Measurements from ENCODE around the gene PLEKHA7. TPM values are rescaled to one million over a fixed set of nuclear protein-coding genes. Genes with fewer than 3 reads are reported as not detected.

The PLEKHA7 gene
- total and polyA plus RNA-seq, 2 of the 8 experiments (the other 6 are each of a cell fraction or from before 2014, with no cell fraction given), result 11.4 to 25.6 TPM

DNA sequence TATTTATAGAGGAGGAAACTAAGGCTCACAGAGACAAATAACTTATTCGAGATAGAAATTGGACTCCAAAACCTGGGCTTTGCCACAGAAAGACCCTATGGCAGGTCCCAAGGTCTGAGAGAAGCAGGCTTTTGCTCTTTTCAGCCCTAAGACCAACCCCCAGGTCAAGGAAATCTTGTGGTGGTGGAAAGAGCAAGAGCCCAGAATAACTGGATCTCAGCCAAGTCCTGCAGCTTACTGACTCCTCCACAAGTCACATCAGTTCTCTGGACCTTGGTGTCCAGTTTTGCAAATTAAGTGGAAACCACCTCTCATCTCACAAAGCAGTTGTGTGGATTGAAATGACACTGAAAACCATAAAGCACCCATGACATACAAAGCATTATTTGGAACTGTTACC lies 153.6 kb downstream of the PLEKHA7 start:
- no peaks in the 10 kb centered on the region for H3K79me1 ChIP-seq (ENCODE audit: low read depth, low read length)
- no peak overlapping the region for H3K27ac ChIP-seq (ENCODE audit: low read depth, low read length)
- H3K79me2 ChIP-seq (ENCODE audit: control insufficient read depth in 1 of 2, insufficient read depth in 2 of 2, low read length in 2 of 2), result no peaks in the 10 kb centered on the region
- no peak overlapping the region for H3K18ac ChIP-seq (ENCODE audit: extremely low read depth, low read length)
- FAIRE-seq (no peak), DNase-seq (ENCODE audit: low read depth in 1 of 2, low spot score in 2 of 2) (no peak)
- H4K91ac ChIP-seq (replicated peaks; ENCODE audit: insufficient read length, low read length), result no peak overlapping the region
- no peak overlapping the region for H4K5ac ChIP-seq (ENCODE audit: insufficient read length, low read depth, low read length)
- POLR2A ChIA-PET (ENCODE audit: partially characterized antibody), result no interaction called here
- no peaks in the 10 kb centered on the region for H3K9me3 ChIP-seq (ENCODE audit: insufficient read depth in 2 of 2, low read depth in 1 of 2, low read length in 1 of 2)
- no peak overlapping the region for H3K4me3 ChIP-seq (ENCODE audit: extremely low read depth in 1 of 4, insufficient read depth in 2 of 4, low read depth in 3 of 4, low read length in 4 of 4)
- no peak overlapping the region for H3K9ac ChIP-seq (replicated peaks in 1 of 4; ENCODE audit: extremely low read depth in 1 of 4, low read depth in 3 of 4, low read length in 3 of 4)
- no peaks in the 10 kb centered on the region; a peak in 1 of 8 replicates for H3K36me3 ChIP-seq (ENCODE audit: control insufficient read depth in 2 of 4, insufficient read depth in 4 of 4, low read length in 3 of 4)
- WGBS, 2 experiments (ENCODE audit: extremely low coverage in 1 of 2, insufficient coverage in 1 of 2, insufficient read length in 1 of 2, insufficient replicate concordance in 2 of 2, low coverage in 1 of 2, low lambda C conversion rate in 2 of 2, missing lambda C conversion rate in 1 of 2), result 84% methylated on average over 1 of the region's 1 CpG; no CpG with 5 or more reads in 1 of the 2 experiments
- no peak overlapping the region for H3K56ac ChIP-seq (replicated peaks; ENCODE audit: insufficient read length, low read depth, low read length)
- H3K4ac ChIP-seq (replicated peaks; ENCODE audit: insufficient read length, low read depth, low read length), result no peak overlapping the region
- H4K8ac ChIP-seq (ENCODE audit: extremely low read depth, insufficient read depth, low read length), result no peak overlapping the region
- no peaks in the 10 kb centered on the region for H4K20me1 ChIP-seq (replicated peaks in 1 of 2; ENCODE audit: control insufficient read depth in 1 of 2, insufficient read depth in 2 of 2, low read length in 2 of 2)
- H2BK5ac ChIP-seq (ENCODE audit: low read depth, low read length), result no peak overlapping the region
- CTCF ChIA-PET (ENCODE audit: partially characterized antibody), result interaction anchor here (0.8 to 2.6 kb wide), 6 partner anchors 9 to 203 kb away, joined by 3 to 10 read pairs (median 4); no protein-coding TSS in a partner anchor
- TF ChIP-seq SIX5 (IDR thresholded peaks at IDR 0.05; ENCODE audit: low read depth, low read length), result no peak
- TF ChIP-seq GABPA (IDR thresholded peaks at IDR 0.05; ENCODE audit: borderline replicate concordance, insufficient read depth, low read length), result no peak
- no peak for TF ChIP-seq BACH1 (IDR thresholded peaks at IDR 0.05; ENCODE audit: low read length)
- TF ChIP-seq RAD21 (IDR thresholded peaks at IDR 0.05 in 1 of 2, conservative IDR thresholded peaks at IDR 0.05 in 1 of 2; ENCODE audit: low read depth in 2 of 2, low read length in 2 of 2), result no peak
- TF ChIP-seq SP4 (IDR thresholded peaks at IDR 0.05; ENCODE audit: low read length), result no peak
- no peak for TF ChIP-seq CHD2 (IDR thresholded peaks at IDR 0.05; ENCODE audit: low read length)
- no peak for TF ChIP-seq HDAC2 (IDR thresholded peaks at IDR 0.05; ENCODE audit: borderline replicate concordance in 1 of 2, low read depth in 2 of 2, low read length in 2 of 2)
- TF ChIP-seq ZNF274 (IDR thresholded peaks at IDR 0.05; ENCODE audit: borderline replicate concordance, extremely low read depth, low read length), result no peak
- no peak for TF ChIP-seq SP1 (IDR thresholded peaks at IDR 0.05; ENCODE audit: low read depth, low read length)
- TF ChIP-seq KDM1A (IDR thresholded peaks at IDR 0.05; ENCODE audit: borderline replicate concordance, low read length), result no peak
- no peak for TF ChIP-seq GTF2F1 (IDR thresholded peaks at IDR 0.05; ENCODE audit: borderline replicate concordance, low read depth, low read length)
- TF ChIP-seq CREB1 (IDR thresholded peaks at IDR 0.05), result no peak
- no peak for TF ChIP-seq EZH2 (IDR thresholded peaks at IDR 0.05; ENCODE audit: low read depth, low read length, severe bottlenecking)
- TF ChIP-seq KDM4A (IDR thresholded peaks at IDR 0.05; ENCODE audit: low read depth, low read length, severe bottlenecking), result no peak
- no peak overlapping the region for H3K14ac ChIP-seq (ENCODE audit: insufficient read length)
- H3K4me1 ChIP-seq (replicated peaks in 1 of 4; ENCODE audit: control insufficient read depth in 3 of 4, insufficient read depth in 4 of 4, low read length in 3 of 4), result peaks cover 0 to 4% (median 0%) of the 10 kb centered on the region in 4 experiments; a peak in 1 of 7 replicates
- no peak overlapping the region for H3K4me2 ChIP-seq (ENCODE audit: insufficient read depth in 1 of 2, low read depth in 2 of 2, low read length in 2 of 2)
- H2AK5ac ChIP-seq (ENCODE audit: low read depth, low read length), result no peak overlapping the region
- H3K27me3 ChIP-seq (replicated peaks in 1 of 4; ENCODE audit: control insufficient read depth in 3 of 4, extremely low read depth in 1 of 4, insufficient read depth in 3 of 4, low read length in 3 of 4), result no peaks in the 10 kb centered on the region
- H3K23ac ChIP-seq (ENCODE audit: insufficient read length), result no peak overlapping the region
- no peak overlapping the region for H2BK20ac ChIP-seq (ENCODE audit: low read length)
- H2AFZ ChIP-seq (ENCODE audit: low read length), result no peak overlapping the region
- no peak overlapping the region for H2BK15ac ChIP-seq (ENCODE audit: low read length)
- no peak overlapping the region for H2BK12ac ChIP-seq (ENCODE audit: low read depth, low read length)
- no peak overlapping the region for H2BK120ac ChIP-seq (replicated peaks; ENCODE audit: low read depth, low read length)
- H3K23me2 ChIP-seq (ENCODE audit: low read depth, low read length), result no peaks in the 10 kb centered on the region
